Measurements from ENCODE around the gene METTL15. TPM values are rescaled to one million over a fixed set of nuclear protein-coding genes. Genes with fewer than 3 reads are reported as not detected.

METTL15 gene
- total RNA-seq, 6 experiments from 2014 or later, result 6.5 to 12.0 (median 7.9) TPM

DNA sequence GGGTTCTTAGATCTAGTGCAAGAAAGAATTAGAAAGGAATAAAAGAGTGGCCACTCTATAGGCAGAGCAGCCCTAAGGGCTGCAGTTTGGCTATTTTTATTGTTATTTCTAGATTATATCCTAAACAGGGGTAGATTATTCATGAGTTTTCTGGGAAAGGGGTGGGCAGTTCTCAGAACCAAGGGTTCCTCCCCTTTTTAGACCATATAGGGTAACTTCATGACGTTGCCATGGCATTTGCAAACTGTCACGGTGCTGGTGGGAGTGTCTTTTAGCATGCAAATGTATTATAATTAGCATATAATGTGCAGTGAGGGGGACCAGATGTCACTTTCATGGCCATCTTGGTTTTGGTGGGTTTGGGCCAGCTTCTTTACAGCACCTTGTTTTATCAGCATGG is 44.6 kb downstream of the METTL15 start:
- intact Hi-C loops (cut with DNase I), result no loop called here
- no peak overlapping the region for H3K27ac ChIP-seq
- WGBS (ENCODE audit: insufficient coverage, low coverage, low lambda C conversion rate, missing lambda C conversion rate), result 87% methylated on average over 2 of the region's 2 CpGs
- no peaks in the 10 kb centered on the region for H3K9me3 ChIP-seq
- DNase-seq (no peak), ATAC-seq (no peak)
- no peaks in the 10 kb centered on the region for H3K27me3 ChIP-seq
- H3K4me3 ChIP-seq, result no peak overlapping the region
- TF ChIP-seq POLR2A (IDR thresholded peaks at IDR 0.05), result no peak
- TF ChIP-seq, protein P1, sequence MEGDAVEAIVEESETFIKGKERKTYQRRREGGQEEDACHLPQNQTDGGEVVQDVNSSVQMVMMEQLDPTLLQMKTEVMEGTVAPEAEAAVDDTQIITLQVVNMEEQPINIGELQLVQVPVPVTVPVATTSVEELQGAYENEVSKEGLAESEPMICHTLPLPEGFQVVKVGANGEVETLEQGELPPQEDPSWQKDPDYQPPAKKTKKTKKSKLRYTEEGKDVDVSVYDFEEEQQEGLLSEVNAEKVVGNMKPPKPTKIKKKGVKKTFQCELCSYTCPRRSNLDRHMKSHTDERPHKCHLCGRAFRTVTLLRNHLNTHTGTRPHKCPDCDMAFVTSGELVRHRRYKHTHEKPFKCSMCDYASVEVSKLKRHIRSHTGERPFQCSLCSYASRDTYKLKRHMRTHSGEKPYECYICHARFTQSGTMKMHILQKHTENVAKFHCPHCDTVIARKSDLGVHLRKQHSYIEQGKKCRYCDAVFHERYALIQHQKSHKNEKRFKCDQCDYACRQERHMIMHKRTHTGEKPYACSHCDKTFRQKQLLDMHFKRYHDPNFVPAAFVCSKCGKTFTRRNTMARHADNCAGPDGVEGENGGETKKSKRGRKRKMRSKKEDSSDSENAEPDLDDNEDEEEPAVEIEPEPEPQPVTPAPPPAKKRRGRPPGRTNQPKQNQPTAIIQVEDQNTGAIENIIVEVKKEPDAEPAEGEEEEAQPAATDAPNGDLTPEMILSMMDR (IDR thresholded peaks at IDR 0.05), result no peak
- no peaks in the 10 kb centered on the region for H3K36me3 ChIP-seq
- no peaks in the 10 kb centered on the region for H3K4me1 ChIP-seq

DNA sequence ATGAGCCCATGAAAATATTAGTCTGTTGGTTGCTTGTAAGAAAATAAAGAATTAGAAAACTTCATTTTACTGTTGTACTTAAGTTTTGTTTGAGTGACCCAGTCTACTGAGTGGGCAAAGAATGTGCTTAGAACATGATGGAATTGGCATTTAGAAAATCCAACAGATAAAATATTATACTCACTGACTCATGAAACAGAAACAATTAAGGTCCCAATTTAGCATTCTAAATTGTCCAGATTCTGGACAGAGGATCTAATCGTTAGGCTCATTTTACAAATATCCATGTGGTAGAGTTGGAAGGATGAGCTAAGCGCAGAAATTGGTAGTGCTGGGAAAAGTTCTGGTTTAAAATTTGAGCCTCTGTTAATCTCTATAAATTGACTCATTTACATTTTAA is 45.4 kb downstream of the METTL15 start:
- no peaks in the 10 kb centered on the region for H3K36me3 ChIP-seq
- H3K9me3 ChIP-seq, result no peaks in the 10 kb centered on the region
- ATAC-seq (no peak), DNase-seq (no peak)
- no peaks in the 10 kb centered on the region for H3K4me1 ChIP-seq
- no peak overlapping the region for H3K27ac ChIP-seq
- intact Hi-C loops (cut with DNase I), result no loop called here
- no peaks in the 10 kb centered on the region for H3K27me3 ChIP-seq
- TF ChIP-seq, protein P1 (IDR thresholded peaks at IDR 0.05), result no peak
- TF ChIP-seq POLR2A (IDR thresholded peaks at IDR 0.05), result no peak
- H3K4me3 ChIP-seq, result no peak overlapping the region
- 95% methylated on average over 2 of the region's 2 CpGs for WGBS (ENCODE audit: insufficient coverage, low coverage, low lambda C conversion rate, missing lambda C conversion rate)

DNA sequence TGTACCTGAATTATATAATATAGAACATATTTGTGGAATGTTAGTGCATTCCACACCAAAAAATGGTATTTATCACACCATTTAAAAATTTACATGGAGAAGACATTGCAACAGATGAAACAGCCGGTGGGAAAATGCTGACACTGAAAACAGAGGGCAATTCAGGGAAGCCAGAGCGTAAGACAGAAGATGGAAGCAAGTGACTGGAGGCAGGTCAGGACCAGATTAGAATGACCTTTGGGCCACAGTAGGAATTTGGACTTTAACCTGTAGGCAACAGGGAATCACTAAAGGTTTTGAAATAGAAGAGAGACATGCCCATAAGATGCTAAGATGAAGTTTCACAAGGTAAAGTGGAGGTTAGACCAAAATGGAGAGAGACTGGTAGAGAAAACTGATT is 60.5 kb downstream of the METTL15 start:
- H3K9me3 ChIP-seq, result no peaks in the 10 kb centered on the region
- ATAC-seq (peak; percentile 38 to 71 (median 61)), DNase-seq (no peak)
- WGBS (ENCODE audit: insufficient coverage, low coverage, low lambda C conversion rate, missing lambda C conversion rate), result 24% methylated on average over 2 of the region's 2 CpGs
- H3K4me3 ChIP-seq, result no peak overlapping the region
- H3K27ac ChIP-seq, result no peak overlapping the region
- intact Hi-C loops (cut with DNase I), result no loop called here
- no peaks in the 10 kb centered on the region for H3K36me3 ChIP-seq
- H3K27me3 ChIP-seq, result no peaks in the 10 kb centered on the region
- no peaks in the 10 kb centered on the region for H3K4me1 ChIP-seq
- TF ChIP-seq, protein P1 (IDR thresholded peaks at IDR 0.05), result no peak
- no peak for TF ChIP-seq POLR2A (IDR thresholded peaks at IDR 0.05)

DNA sequence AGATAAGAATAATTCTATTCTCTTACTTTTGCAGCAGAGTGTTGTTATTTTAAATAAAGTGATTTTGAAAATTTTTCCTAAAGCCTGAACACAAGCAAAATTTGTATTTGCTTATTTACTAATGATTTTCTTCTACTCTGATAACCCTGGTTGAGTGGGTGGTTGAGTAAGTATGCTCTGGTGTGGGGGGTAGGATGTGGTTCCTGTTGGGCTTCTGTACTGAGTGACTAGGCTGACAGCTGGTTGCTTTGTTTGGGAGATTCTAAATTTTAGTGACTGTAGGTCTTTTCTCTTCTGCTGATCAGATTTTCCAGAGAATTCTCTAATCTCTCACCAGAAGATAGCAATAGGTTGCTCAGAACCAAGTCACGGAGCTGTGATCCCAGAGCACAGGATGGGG is 61.6 kb downstream of the METTL15 start:
- DNase-seq (no peak), ATAC-seq (peak in 1 of 4 donors; percentile 37)
- H3K27me3 ChIP-seq, result no peaks in the 10 kb centered on the region
- H3K4me1 ChIP-seq, result no peaks in the 10 kb centered on the region
- intact Hi-C loops (cut with DNase I), result no loop called here
- H3K36me3 ChIP-seq, result no peaks in the 10 kb centered on the region
- H3K27ac ChIP-seq, result no peak overlapping the region
- TF ChIP-seq POLR2A (IDR thresholded peaks at IDR 0.05), result no peak
- TF ChIP-seq, protein P1 (IDR thresholded peaks at IDR 0.05), result no peak
- no peaks in the 10 kb centered on the region for H3K9me3 ChIP-seq
- whole genome bisulfite sequencing (ENCODE audit: insufficient coverage, low coverage, low lambda C conversion rate, missing lambda C conversion rate), result 73% methylated on average over 1 of the region's 1 CpG
- H3K4me3 ChIP-seq, result no peak overlapping the region

DNA sequence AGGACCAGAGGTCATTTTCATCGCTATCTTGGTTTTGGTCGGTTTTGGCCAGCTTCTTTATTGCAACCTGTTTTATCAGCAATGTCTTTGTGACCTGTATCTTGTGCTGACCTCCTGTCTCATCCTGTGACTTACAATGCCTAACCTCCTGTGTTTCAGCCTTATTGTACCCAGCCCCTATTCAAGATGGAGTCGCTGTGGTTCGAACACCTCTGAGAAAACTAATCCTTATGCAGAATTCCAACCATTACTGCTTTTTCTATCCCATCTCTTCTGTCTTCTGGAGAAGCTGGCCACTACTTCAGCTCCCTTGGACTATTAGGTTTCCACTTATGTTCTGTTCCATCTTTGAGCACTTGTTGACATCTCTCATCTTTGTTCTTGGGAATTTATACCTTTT is 62.6 kb downstream of the METTL15 start:
- intact Hi-C loops (cut with DNase I), result no loop called here

More for the DNA sequence above, 62.6 kb downstream of the METTL15 start:
- no peaks in the 10 kb centered on the region for H3K9me3 ChIP-seq
- ATAC-seq (no peak), DNase-seq (no peak)
- H3K36me3 ChIP-seq, result no peaks in the 10 kb centered on the region
- no peaks in the 10 kb centered on the region for H3K27me3 ChIP-seq
- no peak overlapping the region for H3K4me3 ChIP-seq
- no peak for TF ChIP-seq POLR2A (IDR thresholded peaks at IDR 0.05)
- TF ChIP-seq, protein P1 (IDR thresholded peaks at IDR 0.05), result no peak
- 83% methylated on average over 4 of the region's 4 CpGs for WGBS (ENCODE audit: insufficient coverage, low coverage, low lambda C conversion rate, missing lambda C conversion rate)
- H3K4me1 ChIP-seq, result no peaks in the 10 kb centered on the region
- H3K27ac ChIP-seq, result no peak overlapping the region
